SK-N-SH (cell line): ENCODE measurements around the gene MFSD12. TPM values are rescaled to one million over a fixed set of nuclear protein-coding genes. Genes with fewer than 3 reads are reported as not detected.

ENCODE experiments used
- CTCF ChIA-PET: fragments of 300-600, 350-600 bp; formaldehyde crosslinking; extraction: SDS; loops from one replicate; lab custom pipeline; 2021; lab: Yijun Ruan, JAX
- POLR2A ChIA-PET: fragments of 350-600 bp; sonication (Branson Sonifier 250); formaldehyde crosslinking; extraction: SDS; loops from one replicate; lab custom pipeline; 2020; ENCODE audit warnings: antibody characterized with exemption, inconsistent platforms; lab: Yijun Ruan, JAX
- DNase-seq: peaks from one replicate; pipeline ENCODE4 v3.0.0; 2012
- H2AFZ ChIP-seq: fragments of 200-600 bp; sonication (generic); 2 replicates; pipeline ENCODE4 v1.8.1; 2016; ENCODE audit warnings: antibody characterized with exemption, mild to moderate bottlenecking, low read depth
- H3F3A ChIP-seq: fragments of 200-600 bp; sonication (generic); replicated peaks from 2 replicates; pipeline ENCODE3; 2016; ENCODE audit warnings: antibody characterized with exemption, mild to moderate bottlenecking; ENCODE audit not compliant: insufficient read depth
- H3K27ac ChIP-seq, 2 experiments: fragments of 200-500 bp in 1 of 2; fragments of 200-600 bp in 1 of 2; sonication (Bioruptor generic) in 1 of 2; sonication (generic), shearing (Covaris generic) in 1 of 2; 2 replicates each; pipeline versions ENCODE4 v1.5.1 to v1.6.1; 2014 to 2016; ENCODE audit warnings: low read depth in 2 of 2, inconsistent platforms in 1 of 2, low read length in 1 of 2, mild to moderate bottlenecking in 1 of 2, mixed read lengths in 1 of 2
- H3K27me3 ChIP-seq: fragments of 200-600 bp; sonication (generic), shearing (Covaris generic); 2 replicates; pipeline ENCODE4 v1.6.1; 2016; ENCODE audit warnings: mixed run types; ENCODE audit not compliant: insufficient read depth
- H3K36me3 ChIP-seq, 2 experiments: fragments of 200-500 bp in 1 of 2; fragments of 200-600 bp in 1 of 2; sonication (Bioruptor generic) in 1 of 2; sonication (generic) in 1 of 2; replicated peaks in 1 of 2; 2 replicates each; pipeline versions ENCODE3 to v1.5.1; 2014 to 2016; ENCODE audit warnings: low read length in 1 of 2, mild to moderate bottlenecking in 1 of 2; ENCODE audit not compliant: insufficient read depth in 2 of 2, control insufficient read depth in 1 of 2
- H3K4me1 ChIP-seq, 2 experiments: fragments of 200-500 bp in 1 of 2; fragments of 200-600 bp in 1 of 2; sonication (Bioruptor generic) in 1 of 2; sonication (generic), shearing (Covaris generic) in 1 of 2; 2 replicates each; pipeline versions ENCODE4 v1.5.1 to v1.6.1; 2014 to 2016; ENCODE audit warnings: low read depth in 1 of 2, low read length in 1 of 2, mixed run types in 1 of 2; ENCODE audit not compliant: insufficient read depth in 2 of 2, control insufficient read depth in 1 of 2
- H3K4me2 ChIP-seq: fragments of 200-600 bp; sonication (generic), shearing (Covaris generic); 2 replicates; pipeline ENCODE4 v1.6.1; 2017; ENCODE audit warnings: mixed run types
- H3K4me3 ChIP-seq, 2 experiments: fragments of 200-500 bp in 1 of 2; fragments of 200-600 bp in 1 of 2; sonication (Bioruptor generic) in 1 of 2; sonication (generic), shearing (Covaris generic) in 1 of 2; 2 replicates each; pipeline versions ENCODE4 v1.5.1 to v1.8.1; 2014 to 2016; ENCODE audit warnings: low read depth in 2 of 2, inconsistent platforms in 1 of 2, low read length in 1 of 2, mild to moderate bottlenecking in 1 of 2, mixed read lengths in 1 of 2, moderate library complexity in 1 of 2
- H3K79me2 ChIP-seq: fragments of 200-600 bp; sonication (generic); 2 replicates; pipeline ENCODE4 v1.8.1; 2017; ENCODE audit warnings: mild to moderate bottlenecking; ENCODE audit not compliant: insufficient read depth
- H3K9ac ChIP-seq: fragments of 200-600 bp; sonication (generic); 2 replicates; pipeline ENCODE4 v1.6.1; 2017; ENCODE audit warnings: mixed run types
- H3K9me2 ChIP-seq: fragments of 200-600 bp; sonication (generic); 2 replicates; pipeline ENCODE4 v1.6.1; 2017; ENCODE audit warnings: mixed run types
- H3K9me3 ChIP-seq: fragments of 200-600 bp; sonication (generic); 2 replicates; pipeline ENCODE4 v1.6.1; 2017; ENCODE audit warnings: mixed run types, mild to moderate bottlenecking, moderate library complexity
- H4K20me1 ChIP-seq: fragments of 200-600 bp; sonication (generic); 2 replicates; pipeline ENCODE4 v1.6.1; 2017; ENCODE audit warnings: mild to moderate bottlenecking, mixed run types; ENCODE audit not compliant: insufficient read depth
- FOXJ3 ChIP-seq: sonication (generic); formaldehyde crosslinking; IDR thresholded peaks from 2 replicates; pipeline ENCODE4 v1.5.1; 2020; ENCODE audit warnings: mild to moderate bottlenecking, missing genetic modification reagents
- MEF2A ChIP-seq: IDR thresholded peaks from 2 replicates; pipeline ENCODE4 v1.4.0; 2012; ENCODE audit warnings: low read depth, borderline replicate concordance
- NRF1 ChIP-seq: IDR thresholded peaks from 2 replicates; pipeline ENCODE4 v1.6.1; 2012; ENCODE audit warnings: low read depth, mild to moderate bottlenecking, low read length
- RAD21 ChIP-seq: IDR thresholded peaks from 2 replicates; pipeline ENCODE4 v1.6.1; 2012; ENCODE audit warnings: mild to moderate bottlenecking, low read length
- WGBS: methylation state at CpG from one replicate; pipeline ENCODE4 v1.1.6; 2017; ENCODE audit warnings: low lambda C conversion rate; 5-methylcytosine and 5-hydroxymethylcytosine counted together
- polyA plus RNA-seq, 3 experiments: library from polyadenylated mRNA; depleted of rRNA; stranded (reverse); fragments of >200 nt; gene quantifications; 2 replicates each; pipeline ENCODE4 v1.2.3, GENCODE V29; 2012
- TF ChIP-seq, protein P1 (sequence below): IDR thresholded peaks from 2 replicates; pipeline ENCODE4 v1.4.0; 2012; ENCODE audit warnings: low read depth
- TF ChIP-seq, protein P2 (sequence below): IDR thresholded peaks from 2 replicates; pipeline ENCODE4 v1.6.1; 2012; ENCODE audit warnings: mild to moderate bottlenecking, low read depth, low read length, moderate library complexity
- TF ChIP-seq, protein P3 (sequence below): IDR thresholded peaks from 2 replicates; pipeline ENCODE4; 2012
- TF ChIP-seq, protein P4 (sequence below): fragments of 150-350 bp; IDR thresholded peaks from 2 replicates; pipeline ENCODE4 v1.6.1; 2017; ENCODE audit warnings: antibody characterized with exemption, low read length, low read depth, borderline replicate concordance

MFSD12 gene
- polyA plus RNA-seq, 1 of the 3 experiments (the other 2 are of a cell fraction) = 53.3 TPM

DNA sequence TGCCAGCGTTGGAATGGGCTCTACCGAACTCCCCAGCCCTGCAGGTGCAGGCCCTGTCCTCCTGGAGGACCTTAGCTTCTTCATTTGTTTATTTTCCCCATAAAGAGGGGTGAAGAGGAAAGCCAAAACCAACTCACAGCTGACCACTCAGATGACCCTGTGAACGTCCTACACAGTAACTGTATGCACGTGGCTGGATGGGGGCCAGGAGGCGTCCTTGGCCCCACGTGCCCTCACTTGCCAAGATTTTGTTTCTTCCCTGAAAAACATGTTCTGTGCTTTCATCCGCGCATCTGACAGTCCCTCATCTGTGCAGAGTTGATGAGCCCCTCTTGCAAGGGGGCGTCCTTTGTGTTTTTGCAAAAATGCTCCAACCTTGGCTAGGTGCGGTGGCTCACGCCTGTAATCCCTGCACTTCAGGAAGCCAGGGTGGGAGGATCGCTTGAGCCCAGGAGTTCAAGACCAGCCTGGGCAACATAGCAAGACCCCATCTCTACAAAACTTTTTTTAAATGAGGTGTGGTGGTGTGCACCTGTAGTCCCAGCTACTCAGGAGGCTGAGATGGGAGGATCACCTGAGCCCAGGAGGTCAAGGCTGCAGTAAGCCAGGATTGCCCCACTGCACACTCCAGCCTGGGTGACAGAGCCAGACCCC is 23.7 kb downstream of the MFSD12 start:
- CTCF ChIA-PET = interaction anchor here (0.9 to 1.2 kb wide), 2 partner anchors 11 kb away, joined by 4 to 6 read pairs; no protein-coding TSS in a partner anchor
- POLR2A ChIA-PET = no interaction called here
- H2AFZ ChIP-seq = no peak overlapping the region
- no peak for DNase-seq
- no peak overlapping the region for H3K9ac ChIP-seq
- peaks cover 9% of the 10 kb centered on the region for H3F3A ChIP-seq
- H3K4me3 ChIP-seq = no peak overlapping the region
- H3K27me3 ChIP-seq = no peaks in the 10 kb centered on the region
- H3K9me3 ChIP-seq = no peaks in the 10 kb centered on the region
- H3K79me2 ChIP-seq = no peaks in the 10 kb centered on the region
- H3K9me2 ChIP-seq = no peaks in the 10 kb centered on the region
- peaks cover 0 to 49% of the 10 kb centered on the region in 2 experiments for H3K36me3 ChIP-seq
- H3K4me2 ChIP-seq = no peak overlapping the region
- 93% methylated on average over 10 of the region's 12 CpGs for WGBS
- no peaks in the 10 kb centered on the region; a peak in 1 of 4 replicates for H3K4me1 ChIP-seq
- peaks cover 9% of the 10 kb centered on the region for H4K20me1 ChIP-seq
- TF ChIP-seq MEF2A (no peak), NRF1 (no peak), RAD21 (no peak)
- TF ChIP-seq, protein P1, sequence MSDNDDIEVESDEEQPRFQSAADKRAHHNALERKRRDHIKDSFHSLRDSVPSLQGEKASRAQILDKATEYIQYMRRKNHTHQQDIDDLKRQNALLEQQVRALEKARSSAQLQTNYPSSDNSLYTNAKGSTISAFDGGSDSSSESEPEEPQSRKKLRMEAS = no peak
- TF ChIP-seq, protein P2, sequence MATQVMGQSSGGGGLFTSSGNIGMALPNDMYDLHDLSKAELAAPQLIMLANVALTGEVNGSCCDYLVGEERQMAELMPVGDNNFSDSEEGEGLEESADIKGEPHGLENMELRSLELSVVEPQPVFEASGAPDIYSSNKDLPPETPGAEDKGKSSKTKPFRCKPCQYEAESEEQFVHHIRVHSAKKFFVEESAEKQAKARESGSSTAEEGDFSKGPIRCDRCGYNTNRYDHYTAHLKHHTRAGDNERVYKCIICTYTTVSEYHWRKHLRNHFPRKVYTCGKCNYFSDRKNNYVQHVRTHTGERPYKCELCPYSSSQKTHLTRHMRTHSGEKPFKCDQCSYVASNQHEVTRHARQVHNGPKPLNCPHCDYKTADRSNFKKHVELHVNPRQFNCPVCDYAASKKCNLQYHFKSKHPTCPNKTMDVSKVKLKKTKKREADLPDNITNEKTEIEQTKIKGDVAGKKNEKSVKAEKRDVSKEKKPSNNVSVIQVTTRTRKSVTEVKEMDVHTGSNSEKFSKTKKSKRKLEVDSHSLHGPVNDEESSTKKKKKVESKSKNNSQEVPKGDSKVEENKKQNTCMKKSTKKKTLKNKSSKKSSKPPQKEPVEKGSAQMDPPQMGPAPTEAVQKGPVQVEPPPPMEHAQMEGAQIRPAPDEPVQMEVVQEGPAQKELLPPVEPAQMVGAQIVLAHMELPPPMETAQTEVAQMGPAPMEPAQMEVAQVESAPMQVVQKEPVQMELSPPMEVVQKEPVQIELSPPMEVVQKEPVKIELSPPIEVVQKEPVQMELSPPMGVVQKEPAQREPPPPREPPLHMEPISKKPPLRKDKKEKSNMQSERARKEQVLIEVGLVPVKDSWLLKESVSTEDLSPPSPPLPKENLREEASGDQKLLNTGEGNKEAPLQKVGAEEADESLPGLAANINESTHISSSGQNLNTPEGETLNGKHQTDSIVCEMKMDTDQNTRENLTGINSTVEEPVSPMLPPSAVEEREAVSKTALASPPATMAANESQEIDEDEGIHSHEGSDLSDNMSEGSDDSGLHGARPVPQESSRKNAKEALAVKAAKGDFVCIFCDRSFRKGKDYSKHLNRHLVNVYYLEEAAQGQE = no peak
- no peak overlapping the region for H3K27ac ChIP-seq

DNA sequence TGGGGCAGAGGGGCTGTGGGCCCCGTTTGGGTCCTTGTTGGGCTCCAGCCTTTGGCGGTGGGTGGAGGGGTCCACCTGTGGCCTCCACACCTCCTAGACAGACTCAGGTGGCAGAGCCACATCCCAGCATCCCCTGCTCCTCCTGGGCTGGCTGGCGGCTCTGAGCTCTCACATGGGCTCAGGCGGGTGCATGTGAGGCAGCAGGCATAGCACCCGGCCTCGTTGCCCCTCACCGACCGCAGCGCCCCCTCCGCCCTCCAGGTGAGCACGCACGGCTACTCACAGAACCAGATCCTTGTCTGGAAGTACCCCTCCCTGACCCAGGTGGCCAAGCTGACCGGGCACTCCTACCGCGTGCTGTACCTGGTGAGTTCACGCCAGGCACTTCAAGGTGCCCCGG is 24.4 kb downstream of the MFSD12 start:
- DNase-seq = no peak
- POLR2A ChIA-PET = no interaction called here
- whole genome bisulfite sequencing = 85% methylated on average over 4 of the region's 17 CpGs

More for the DNA sequence above, 24.4 kb downstream of the MFSD12 start:
- Histone ChIP-seq H3F3A (peaks cover 4% of the 10 kb centered on the region), H3K4me2 (no peak overlapping the region), H2AFZ (no peak overlapping the region), H3K36me3 (peaks cover 0 to 48% of the 10 kb centered on the region in 2 experiments), H3K4me3 (no peak overlapping the region), H3K9ac (no peak overlapping the region), H3K9me2 (no peaks in the 10 kb centered on the region), H3K27me3 (no peaks in the 10 kb centered on the region), H3K4me1 (no peaks in the 10 kb centered on the region; a peak in 1 of 4 replicates), H3K27ac (no peak overlapping the region), H3K9me3 (no peaks in the 10 kb centered on the region), H4K20me1 (peaks cover 9% of the 10 kb centered on the region), H3K79me2 (no peaks in the 10 kb centered on the region)
- CTCF ChIA-PET = interaction anchor here (1.2 kb wide), 1 partner anchor 12 kb away, joined by 6 read pairs; no protein-coding TSS in a partner anchor
- no peak for TF ChIP-seq FOXJ3
- TF ChIP-seq, protein P3, sequence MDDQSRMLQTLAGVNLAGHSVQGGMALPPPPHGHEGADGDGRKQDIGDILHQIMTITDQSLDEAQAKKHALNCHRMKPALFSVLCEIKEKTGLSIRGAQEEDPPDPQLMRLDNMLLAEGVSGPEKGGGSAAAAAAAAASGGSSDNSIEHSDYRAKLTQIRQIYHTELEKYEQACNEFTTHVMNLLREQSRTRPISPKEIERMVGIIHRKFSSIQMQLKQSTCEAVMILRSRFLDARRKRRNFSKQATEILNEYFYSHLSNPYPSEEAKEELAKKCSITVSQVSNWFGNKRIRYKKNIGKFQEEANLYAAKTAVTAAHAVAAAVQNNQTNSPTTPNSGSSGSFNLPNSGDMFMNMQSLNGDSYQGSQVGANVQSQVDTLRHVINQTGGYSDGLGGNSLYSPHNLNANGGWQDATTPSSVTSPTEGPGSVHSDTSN = no peak
- TF ChIP-seq, protein P4, sequence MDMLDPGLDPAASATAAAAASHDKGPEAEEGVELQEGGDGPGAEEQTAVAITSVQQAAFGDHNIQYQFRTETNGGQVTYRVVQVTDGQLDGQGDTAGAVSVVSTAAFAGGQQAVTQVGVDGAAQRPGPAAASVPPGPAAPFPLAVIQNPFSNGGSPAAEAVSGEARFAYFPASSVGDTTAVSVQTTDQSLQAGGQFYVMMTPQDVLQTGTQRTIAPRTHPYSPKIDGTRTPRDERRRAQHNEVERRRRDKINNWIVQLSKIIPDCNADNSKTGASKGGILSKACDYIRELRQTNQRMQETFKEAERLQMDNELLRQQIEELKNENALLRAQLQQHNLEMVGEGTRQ = no peak
